Glomerular endothelial cell (primary cell): Measurements from ENCODE around the gene NAB1. TPM values are rescaled to one million over a fixed set of nuclear protein-coding genes. Genes with fewer than 3 reads are reported as not detected.

Experiments used
- DNase-seq: peaks from one replicate; pipeline ENCODE4 v3.0.0-alpha.2; 2011; ENCODE audit warnings: low read depth, low spot score; ENCODE audit errors: extremely low read depth
- total RNA-seq: library from RNA; depleted of rRNA; stranded (reverse); fragments of >200 nt; gene quantifications from 2 replicates; pipeline ENCODE4 v1.2.3, GENCODE V29; 2015

The NAB1 gene
- total RNA-seq, 1 donor from 2014 or later: 21.1 TPM

GRCh38 chr2:190711069-190711468, 62.2 kb downstream of the NAB1 start:
- DNase-seq: no peak

GRCh38 chr2:190713471-190713870, 64.6 kb downstream of the NAB1 start:
- DNase-seq: no peak

- no peak for DNase-seq
These were observed 66.1 kb downstream of the NAB1 start for GRCh38 chr2:190714958-190715357.

GRCh38 chr2:190716176-190716807, 67.4 kb downstream of the NAB1 start:
- DNase-seq: no peak

- no peak for DNase-seq
These were observed 68.4 kb downstream of the NAB1 start for GRCh38 chr2:190717306-190717705.

- DNase-seq: no peak
These were observed 69.1 kb downstream of the NAB1 start for GRCh38 chr2:190717764-190718651.

- DNase-seq: peak; percentile 58
These were observed 70.0 kb downstream of the NAB1 start for GRCh38 chr2:190718652-190719526.

GRCh38 chr2:190720276-190720675, 71.4 kb downstream of the NAB1 start:
- no peak for DNase-seq

GRCh38 chr2:190720691-190721090, 71.8 kb downstream of the NAB1 start:
- DNase-seq: no peak

GRCh38 chr2:190722061-190722759, 73.3 kb downstream of the NAB1 start:
- DNase-seq: no peak

- DNase-seq: no peak
These were observed 74.0 kb downstream of the NAB1 start for GRCh38 chr2:190722835-190723234.

GRCh38 chr2:190723397-190724090, 74.7 kb downstream of the NAB1 start:
- DNase-seq: no peak

- no peak for DNase-seq
These were observed 77.4 kb downstream of the NAB1 start for GRCh38 chr2:190726255-190726654.

GRCh38 chr2:190736355-190736754, 87.5 kb downstream of the NAB1 start:
- DNase-seq: no peak

- no peak for DNase-seq
These were observed 91.6 kb downstream of the NAB1 start for GRCh38 chr2:190740449-190740848.

Other genes starting within 250 kb of the NAB1 start
- gene MFSD6, start 240.7 kb upstream of the NAB1 start, total RNA-seq: 9.3 and 12.4 TPM in 2 replicates
- gene NEMP2, start 114.4 kb upstream of the NAB1 start, total RNA-seq: 1.9 and 2.5 TPM in 2 replicates
- gene GLS, start 231.7 kb downstream of the NAB1 start, total RNA-seq: 110 and 122 TPM in 2 replicates